Natural killer cell (primary cell): ENCODE measurements around the gene SLC35F1. TPM values are rescaled to one million over a fixed set of nuclear protein-coding genes. Genes with fewer than 3 reads are reported as not detected.

Experiments used
- ATAC-seq, 3 donors: fragments of 150-1000 bp in 2 of 3; fragments of 200-7000 bp in 1 of 3; cut with Tn5 transposase; 1 replicate in 1 of 3; 2 replicates in 2 of 3; pipeline ENCODE4 v1.10.0; 2021; ENCODE audit warnings: mild to moderate bottlenecking in 2 of 3, moderate library complexity in 2 of 3
- DNase-seq, 2 donors: peaks; one replicate each; pipeline versions ENCODE4 v3.0.0 to v3.0.0-alpha.2; 2013 to 2021; ENCODE audit warnings: mixed read lengths in 1 of 2
- H3K27ac ChIP-seq: one replicate; pipeline ENCODE4 v1.5.1; 2013; ENCODE audit warnings: mild to moderate bottlenecking, low read length
- H3K27me3 ChIP-seq: one replicate; pipeline ENCODE4 v1.6.1; 2013; ENCODE audit warnings: low read length; ENCODE audit not compliant: control insufficient read depth, insufficient read depth
- H3K36me3 ChIP-seq: one replicate; pipeline ENCODE4 v1.6.1; 2013; ENCODE audit warnings: low read length; ENCODE audit not compliant: control insufficient read depth, insufficient read depth
- H3K4me1 ChIP-seq: one replicate; pipeline ENCODE4 v1.6.1; 2013; ENCODE audit warnings: low read length; ENCODE audit not compliant: control insufficient read depth, insufficient read depth
- H3K4me3 ChIP-seq: one replicate; pipeline ENCODE4 v1.5.1; 2013; ENCODE audit warnings: low read length
- H3K9me3 ChIP-seq: one replicate; pipeline ENCODE4 v1.6.1; 2013; ENCODE audit warnings: low read length; ENCODE audit not compliant: control insufficient read depth, insufficient read depth
- H3K27ac Mint-ChIP-seq, 2 donors: one replicate each; pipeline ENCODE4 v1.8.0; 2022; ENCODE audit warnings: mild to moderate bottlenecking in 2 of 2, mixed read lengths in 2 of 2, moderate library complexity in 1 of 2
- H3K27me3 Mint-ChIP-seq, 2 donors: one replicate each; pipeline ENCODE4 v1.8.0; 2022; ENCODE audit warnings: low read depth in 2 of 2, mixed read lengths in 2 of 2
- H3K36me3 Mint-ChIP-seq: one replicate; pipeline ENCODE4 v1.8.0; 2022; ENCODE audit warnings: mixed read lengths
- H3K4me1 Mint-ChIP-seq, 2 donors: one replicate each; pipeline ENCODE4 v1.8.0; 2022; ENCODE audit warnings: mixed read lengths in 2 of 2
- H3K4me3 Mint-ChIP-seq: one replicate; pipeline ENCODE4 v1.8.0; 2022; ENCODE audit warnings: mild to moderate bottlenecking, moderate library complexity, mixed read lengths
- H3K9me3 Mint-ChIP-seq, 2 donors: one replicate each; pipeline ENCODE4 v1.8.0; 2022; ENCODE audit warnings: mixed read lengths in 2 of 2
- WGBS: methylation state at CpG from one replicate; pipeline ENCODE4 v1.1.7; 2013; ENCODE audit warnings: missing lambda C conversion rate; ENCODE audit not compliant: insufficient coverage; 5-methylcytosine and 5-hydroxymethylcytosine counted together
- intact Hi-C: fragments of 100-400 bp; cut with micrococcal nuclease; formaldehyde crosslinking; loops from one replicate; pipeline ENCODE4 v1.14.2; 2022
- total RNA-seq, 4 donors: library from RNA; stranded (reverse); fragments of 120-200 nt in 1 of 4; gene quantifications; one replicate each; pipeline versions ENCODE4 v1.2.3 to v1.2.4, GENCODE V29; 2013 to 2022
- TF ChIP-seq, protein P1 (sequence below): fragments of 200-600 bp; IDR thresholded peaks from one replicate; pipeline ENCODE4 v1.8.0; 2022; ENCODE audit warnings: antibody characterized with exemption

Gene SLC35F1
- total RNA-seq, 3 donors from 2014 or later (not counting 1 experiment from before 2014, with no cell fraction given): not detected

DNA sequence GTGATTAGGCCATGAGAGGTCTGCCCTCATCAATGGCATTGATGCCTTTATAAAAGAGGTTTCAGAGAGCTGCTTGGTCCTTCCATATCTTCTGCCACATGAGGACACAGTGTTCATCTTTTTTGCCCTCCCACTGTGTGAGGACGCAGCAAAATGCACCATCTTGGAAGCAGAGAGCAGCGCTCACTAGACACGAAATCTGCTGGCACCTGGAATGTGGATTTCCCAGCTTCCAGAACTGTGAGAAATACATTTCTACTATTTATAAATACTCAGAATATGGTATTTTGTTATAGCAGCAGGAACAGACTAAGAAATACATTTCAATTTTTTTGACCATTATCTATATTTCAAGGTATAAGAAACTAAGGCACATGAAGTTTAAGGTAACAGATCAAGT lies 24.9 kb downstream of the SLC35F1 start:
- Mint-ChIP-seq H3K9me3 (peaks cover 5 to 12% of the 10 kb centered on the region in 2 donors), H3K4me1 (no peaks in the 10 kb centered on the region), H3K27ac (no peak overlapping the region), H3K27me3 (peaks cover 0 to 2% of the 10 kb centered on the region in 2 donors), H3K36me3 (no peaks in the 10 kb centered on the region), H3K4me3 (no peak overlapping the region)
- intact Hi-C loops: no loop called here
- 91% methylated on average over 3 of the region's 3 CpGs for WGBS
- Histone ChIP-seq H3K4me1 (no peaks in the 10 kb centered on the region), H3K9me3 (peaks cover 8% of the 10 kb centered on the region), H3K4me3 (no peak overlapping the region), H3K27ac (no peak overlapping the region), H3K36me3 (no peaks in the 10 kb centered on the region), H3K27me3 (no peaks in the 10 kb centered on the region)
- TF ChIP-seq, protein P1, sequence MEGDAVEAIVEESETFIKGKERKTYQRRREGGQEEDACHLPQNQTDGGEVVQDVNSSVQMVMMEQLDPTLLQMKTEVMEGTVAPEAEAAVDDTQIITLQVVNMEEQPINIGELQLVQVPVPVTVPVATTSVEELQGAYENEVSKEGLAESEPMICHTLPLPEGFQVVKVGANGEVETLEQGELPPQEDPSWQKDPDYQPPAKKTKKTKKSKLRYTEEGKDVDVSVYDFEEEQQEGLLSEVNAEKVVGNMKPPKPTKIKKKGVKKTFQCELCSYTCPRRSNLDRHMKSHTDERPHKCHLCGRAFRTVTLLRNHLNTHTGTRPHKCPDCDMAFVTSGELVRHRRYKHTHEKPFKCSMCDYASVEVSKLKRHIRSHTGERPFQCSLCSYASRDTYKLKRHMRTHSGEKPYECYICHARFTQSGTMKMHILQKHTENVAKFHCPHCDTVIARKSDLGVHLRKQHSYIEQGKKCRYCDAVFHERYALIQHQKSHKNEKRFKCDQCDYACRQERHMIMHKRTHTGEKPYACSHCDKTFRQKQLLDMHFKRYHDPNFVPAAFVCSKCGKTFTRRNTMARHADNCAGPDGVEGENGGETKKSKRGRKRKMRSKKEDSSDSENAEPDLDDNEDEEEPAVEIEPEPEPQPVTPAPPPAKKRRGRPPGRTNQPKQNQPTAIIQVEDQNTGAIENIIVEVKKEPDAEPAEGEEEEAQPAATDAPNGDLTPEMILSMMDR: no peak
- DNase-seq (no peak), ATAC-seq (no peak)

DNA sequence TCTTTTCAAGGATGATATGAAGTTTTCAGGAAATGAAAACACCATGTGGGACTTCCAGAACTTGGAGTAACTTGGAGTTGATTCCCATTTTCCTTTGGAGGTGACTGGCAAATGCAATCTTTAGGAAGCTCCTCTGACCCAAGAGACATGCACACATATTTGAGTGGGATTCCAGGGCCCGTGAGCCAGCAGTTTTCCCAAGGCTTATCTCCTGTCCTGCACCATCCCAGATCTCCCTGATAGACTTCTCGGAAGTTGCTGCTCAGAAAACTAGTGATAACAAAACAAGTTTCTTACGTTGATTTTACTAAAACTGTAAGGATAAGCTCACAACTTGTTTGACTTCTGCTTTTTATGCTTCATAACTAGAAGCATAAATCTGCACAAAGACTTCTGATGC lies 25.6 kb downstream of the SLC35F1 start:
- Mint-ChIP-seq H3K4me3 (no peak overlapping the region), H3K9me3 (peaks cover 4 to 8% of the 10 kb centered on the region in 2 donors), H3K4me1 (no peaks in the 10 kb centered on the region), H3K27ac (no peak overlapping the region), H3K36me3 (no peaks in the 10 kb centered on the region), H3K27me3 (peaks cover 0 to 2% of the 10 kb centered on the region in 2 donors)
- ATAC-seq (no peak), DNase-seq (no peak)
- Histone ChIP-seq H3K27ac (no peak overlapping the region), H3K4me3 (no peak overlapping the region), H3K4me1 (no peaks in the 10 kb centered on the region), H3K9me3 (peaks cover 8% of the 10 kb centered on the region), H3K36me3 (no peaks in the 10 kb centered on the region), H3K27me3 (no peaks in the 10 kb centered on the region)
- intact Hi-C loops: no loop called here
- TF ChIP-seq, protein P1: no peak
- 42% methylated on average over 3 of the region's 3 CpGs for WGBS

DNA sequence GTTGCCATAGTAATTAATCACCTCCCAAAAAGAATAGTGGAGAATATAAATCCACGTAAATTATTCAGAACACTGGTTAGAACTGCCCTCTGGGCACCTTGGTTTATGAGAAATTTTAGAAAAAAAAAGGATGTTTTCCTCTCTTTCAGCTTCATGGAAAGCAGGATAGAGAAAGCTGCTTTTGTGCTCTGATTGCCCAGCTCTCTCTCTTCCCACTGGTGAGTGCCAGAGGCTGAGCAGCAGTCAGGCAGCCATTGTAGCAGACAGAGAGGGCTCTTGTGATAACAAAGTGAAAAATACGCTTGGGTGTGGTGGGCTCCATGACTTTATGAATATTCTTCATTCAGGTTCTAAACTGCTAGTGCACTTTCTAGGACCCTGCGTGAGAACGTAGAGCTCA lies 26.4 kb downstream of the SLC35F1 start:
- H3K27me3 Mint-ChIP-seq: peaks cover 0 to 2% of the 10 kb centered on the region in 2 donors
- Histone ChIP-seq H3K27ac (no peak overlapping the region), H3K4me1 (no peaks in the 10 kb centered on the region), H3K36me3 (no peaks in the 10 kb centered on the region), H3K27me3 (no peaks in the 10 kb centered on the region), H3K9me3 (peaks cover 8% of the 10 kb centered on the region), H3K4me3 (no peak overlapping the region)
- H3K27ac Mint-ChIP-seq: no peak overlapping the region
- intact Hi-C loops: no loop called here
- DNase-seq (no peak), ATAC-seq (no peak)
- H3K4me1 Mint-ChIP-seq: no peaks in the 10 kb centered on the region
- WGBS: 86% methylated on average over 3 of the region's 4 CpGs
- no peaks in the 10 kb centered on the region for H3K36me3 Mint-ChIP-seq
- TF ChIP-seq, protein P1: no peak
- H3K4me3 Mint-ChIP-seq: no peak overlapping the region
- H3K9me3 Mint-ChIP-seq: peaks cover 4 to 8% of the 10 kb centered on the region in 2 donors

DNA sequence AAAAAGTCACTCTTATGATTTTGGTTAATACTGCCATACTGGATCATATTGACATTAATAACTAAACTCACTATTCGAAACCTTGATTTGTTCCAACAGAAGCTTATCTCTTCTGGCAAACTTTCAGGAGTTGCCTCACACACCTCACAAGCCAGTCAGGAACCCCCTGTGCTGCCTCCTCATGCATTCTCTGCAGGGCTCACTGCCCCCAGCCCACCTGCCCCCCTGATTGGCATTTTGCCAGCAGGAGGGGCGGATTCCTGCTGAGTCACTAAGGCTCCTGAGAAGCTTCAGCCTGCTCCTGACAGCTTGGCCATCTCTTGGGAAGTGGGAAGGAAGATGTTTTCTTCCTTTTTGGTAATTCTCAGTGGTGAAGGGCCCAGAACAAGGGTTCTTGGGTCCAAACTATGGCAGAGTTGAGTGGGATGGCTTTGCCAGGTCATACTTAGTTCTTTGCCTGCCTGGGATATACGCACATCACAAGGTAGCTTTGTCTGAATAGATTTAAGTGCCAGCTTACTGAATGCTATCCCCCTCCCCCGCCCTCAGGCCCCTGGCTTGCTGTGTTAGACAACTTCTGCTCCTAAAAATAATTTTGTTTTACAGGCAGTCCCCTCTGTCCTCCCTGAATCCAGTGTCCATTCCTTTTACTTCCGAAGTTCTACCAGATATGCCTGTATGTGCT lies 31.4 kb downstream of the SLC35F1 start:
- Mint-ChIP-seq H3K9me3 (no peaks in the 10 kb centered on the region), H3K36me3 (no peaks in the 10 kb centered on the region), H3K27ac (no peak overlapping the region), H3K4me1 (no peaks in the 10 kb centered on the region), H3K4me3 (no peak overlapping the region), H3K27me3 (peaks cover 0 to 2% of the 10 kb centered on the region in 2 donors)
- ATAC-seq: no peak
- H3K4me1 ChIP-seq: no peaks in the 10 kb centered on the region
- TF ChIP-seq, protein P1: no peak
- DNase-seq: no peak
- H3K4me3 ChIP-seq: no peak overlapping the region
- H3K9me3 ChIP-seq: no peaks in the 10 kb centered on the region
- intact Hi-C loops: no loop called here
- WGBS: 80% methylated on average over 5 of the region's 5 CpGs
- H3K27me3 ChIP-seq: no peaks in the 10 kb centered on the region
- H3K36me3 ChIP-seq: no peaks in the 10 kb centered on the region
- H3K27ac ChIP-seq: no peak overlapping the region
